Activated T-cell treated with anti-CD3 and anti-CD28 coated beads, Interleukin-2, amount 50 U/mL, for 4 hours (primary cell): ENCODE results near the gene INPP4B. TPM values are rescaled to one million over a fixed set of nuclear protein-coding genes. Genes with fewer than 3 reads are reported as not detected.

ENCODE experiments used
- ATAC-seq, 2 donors: fragments of 200-7000 bp; cut with Tn5 transposase; one replicate each; pipeline ENCODE4 v1.10.0; 2021
- DNase-seq: peaks from one replicate; pipeline ENCODE4 v3.0.0-alpha.2; 2020
- H3K27me3 Mint-ChIP-seq: one replicate; pipeline ENCODE4 v1.8.0; 2021; ENCODE audit warnings: low read depth, mixed read lengths
- H3K36me3 Mint-ChIP-seq: one replicate; pipeline ENCODE4 v1.8.0; 2022; ENCODE audit warnings: mixed read lengths; ENCODE audit not compliant: insufficient read depth
- H3K4me1 Mint-ChIP-seq: one replicate; pipeline ENCODE4 v1.8.0; 2021; ENCODE audit warnings: low read depth, mixed read lengths
- H3K4me3 Mint-ChIP-seq: one replicate; pipeline ENCODE4 v1.8.0; 2021; ENCODE audit warnings: mild to moderate bottlenecking, moderate library complexity, mixed read lengths
- H3K9me3 Mint-ChIP-seq: one replicate; pipeline ENCODE4 v1.8.0; 2021; ENCODE audit warnings: mixed read lengths
- total RNA-seq, 3 donors: library from RNA; stranded (reverse); gene quantifications; one replicate each; pipeline ENCODE4 v1.2.1, GENCODE V29; 2021

The INPP4B gene
- total RNA-seq, 3 donors from 2014 or later = 93.2 to 99.0 (median 93.4) TPM

- no peaks in the 10 kb centered on the region for H3K27me3 Mint-ChIP-seq
- DNase-seq (no peak), ATAC-seq (no peak)
- no peaks in the 10 kb centered on the region for H3K9me3 Mint-ChIP-seq
- H3K4me3 Mint-ChIP-seq = no peak overlapping the region
- H3K4me1 Mint-ChIP-seq = peaks cover 58% of the 10 kb centered on the region
- H3K36me3 Mint-ChIP-seq = peaks cover 48% of the 10 kb centered on the region
These were observed 534.2 kb downstream of the INPP4B start for GRCh38 chr4:142311916-142312315.

- peaks cover 55% of the 10 kb centered on the region for H3K36me3 Mint-ChIP-seq
- no peaks in the 10 kb centered on the region for H3K9me3 Mint-ChIP-seq
- no peak overlapping the region for H3K4me3 Mint-ChIP-seq
- DNase-seq (no peak), ATAC-seq (no peak)
- H3K27me3 Mint-ChIP-seq = no peaks in the 10 kb centered on the region
- peaks cover 54% of the 10 kb centered on the region for H3K4me1 Mint-ChIP-seq
These were observed 536.3 kb downstream of the INPP4B start for GRCh38 chr4:142309772-142310171.

DNA sequence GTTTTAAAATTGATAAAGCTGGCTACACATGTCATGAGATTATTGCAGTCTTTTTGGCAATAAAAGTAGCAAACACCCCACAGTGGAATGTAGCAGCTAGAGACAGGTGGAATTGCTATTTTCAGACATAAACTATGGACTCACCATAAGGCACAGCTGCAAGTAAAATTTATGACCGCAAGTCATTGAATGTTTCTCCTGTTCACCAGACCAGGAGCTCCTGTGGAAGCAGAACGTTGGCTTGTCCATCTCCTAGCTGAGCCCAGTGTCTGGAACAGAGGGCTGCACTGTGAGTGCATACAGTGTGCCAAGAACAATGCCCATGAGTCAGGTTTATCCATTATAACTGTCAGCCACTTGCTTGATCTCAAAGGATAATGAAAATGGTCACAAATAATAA is 538.2 kb downstream of the INPP4B start:
- ATAC-seq (no peak), DNase-seq (no peak)
- peaks cover 46% of the 10 kb centered on the region for H3K4me1 Mint-ChIP-seq
- H3K9me3 Mint-ChIP-seq = no peaks in the 10 kb centered on the region
- no peaks in the 10 kb centered on the region for H3K27me3 Mint-ChIP-seq
- peaks cover 51% of the 10 kb centered on the region for H3K36me3 Mint-ChIP-seq
- H3K4me3 Mint-ChIP-seq = no peak overlapping the region

- H3K4me3 Mint-ChIP-seq = no peak overlapping the region
- peaks cover 59% of the 10 kb centered on the region for H3K36me3 Mint-ChIP-seq
- peaks cover 6% of the 10 kb centered on the region for H3K9me3 Mint-ChIP-seq
- no peaks in the 10 kb centered on the region for H3K27me3 Mint-ChIP-seq
- no peak for ATAC-seq
- H3K4me1 Mint-ChIP-seq = peaks cover 51% of the 10 kb centered on the region
- DNase-seq = no peak
These were observed 548.8 kb downstream of the INPP4B start for GRCh38 chr4:142297313-142297712.

DNA sequence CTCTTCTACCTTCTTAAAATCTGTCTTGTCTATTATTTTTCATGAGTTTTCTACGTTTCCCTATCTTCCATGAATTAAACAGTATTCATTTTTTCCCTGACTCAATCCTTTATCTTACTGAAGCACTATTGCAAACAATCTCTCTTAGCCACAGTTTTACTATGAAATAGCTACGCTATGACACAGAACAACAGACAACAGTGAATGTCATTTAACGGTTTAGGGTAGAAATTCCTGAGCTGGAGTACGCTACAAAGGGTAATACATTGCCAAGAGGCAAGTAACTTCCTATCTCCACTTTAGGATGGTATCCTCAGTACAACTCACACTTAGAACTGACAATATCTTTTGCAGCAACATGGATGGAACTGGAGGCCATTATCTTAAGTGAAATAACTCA is 552.6 kb downstream of the INPP4B start:
- H3K4me1 Mint-ChIP-seq = peaks cover 61% of the 10 kb centered on the region
- H3K27me3 Mint-ChIP-seq = no peaks in the 10 kb centered on the region
- DNase-seq (no peak), ATAC-seq (no peak)
- peaks cover 18% of the 10 kb centered on the region for H3K9me3 Mint-ChIP-seq
- peak overlapping the region; percentile 29 for H3K4me3 Mint-ChIP-seq
- peaks cover 55% of the 10 kb centered on the region for H3K36me3 Mint-ChIP-seq

GRCh38 chr4:142292231-142292630 is 553.9 kb downstream of the INPP4B start:
- Mint-ChIP-seq H3K9me3 (peaks cover 18% of the 10 kb centered on the region), H3K4me1 (peaks cover 54% of the 10 kb centered on the region), H3K4me3 (no peak overlapping the region), H3K27me3 (no peaks in the 10 kb centered on the region), H3K36me3 (peaks cover 48% of the 10 kb centered on the region)
- no peak for DNase-seq
- no peak for ATAC-seq

DNA sequence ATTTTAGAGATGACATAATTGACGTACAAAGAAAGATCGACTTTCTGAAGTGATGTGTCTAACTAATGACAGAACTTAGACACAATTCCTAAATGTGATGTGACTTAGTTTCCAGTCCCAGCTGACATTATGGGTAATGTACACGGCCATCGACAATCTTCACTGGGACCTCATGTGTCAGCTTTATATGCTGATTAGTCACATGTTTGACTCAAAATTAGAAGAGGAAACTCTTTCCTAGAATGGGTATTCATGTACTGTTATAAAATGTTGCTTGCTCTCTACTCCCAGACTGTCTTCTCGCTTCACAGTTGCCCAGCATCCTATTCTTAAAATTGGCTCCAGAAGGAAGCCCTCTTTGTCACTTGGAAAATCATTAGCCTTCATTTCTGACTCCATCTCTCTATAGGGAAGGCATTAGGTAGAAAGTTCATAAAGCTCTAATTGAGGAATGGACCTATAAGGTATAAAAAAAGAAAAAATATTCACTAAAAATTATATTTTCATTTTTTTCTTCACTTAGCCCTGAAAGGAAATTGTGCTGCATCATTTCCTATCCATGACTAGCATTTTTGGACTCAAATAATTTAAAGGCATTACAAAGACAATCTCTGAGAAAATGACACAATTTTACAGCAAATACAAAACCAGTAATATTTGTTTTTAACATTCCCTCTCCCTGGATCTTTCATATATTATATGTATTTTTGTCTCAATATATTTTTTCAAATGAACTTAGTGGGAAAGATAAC is 554.6 kb downstream of the INPP4B start:
- no peak for DNase-seq
- peak; percentile 59 to 65 for ATAC-seq
- Mint-ChIP-seq H3K4me1 (peaks cover 55% of the 10 kb centered on the region), H3K4me3 (no peak overlapping the region), H3K27me3 (no peaks in the 10 kb centered on the region), H3K9me3 (peaks cover 18% of the 10 kb centered on the region), H3K36me3 (peaks cover 51% of the 10 kb centered on the region)

DNA sequence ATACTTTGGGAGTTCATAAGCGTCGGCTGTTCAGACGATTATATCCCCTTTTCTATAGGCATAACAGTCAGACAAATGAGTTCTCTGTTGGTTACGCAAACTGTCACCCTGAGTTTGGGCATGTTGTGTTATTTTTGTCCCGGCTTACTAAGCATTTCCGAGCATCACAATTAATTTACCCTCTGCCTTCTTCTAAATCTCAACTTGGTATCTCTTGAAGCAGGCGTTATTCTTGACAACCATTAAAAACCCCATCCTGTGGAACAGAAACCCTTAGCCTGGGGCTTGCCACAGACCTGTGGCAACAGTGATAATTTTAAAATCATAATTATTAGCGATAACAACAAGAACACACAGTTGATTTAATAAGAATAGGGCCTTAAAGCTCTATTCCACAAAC is 558.7 kb downstream of the INPP4B start:
- H3K9me3 Mint-ChIP-seq = peaks cover 12% of the 10 kb centered on the region
- peaks cover 29% of the 10 kb centered on the region for H3K36me3 Mint-ChIP-seq
- DNase-seq (no peak), ATAC-seq (no peak)
- H3K4me1 Mint-ChIP-seq = peaks cover 31% of the 10 kb centered on the region
- no peaks in the 10 kb centered on the region for H3K27me3 Mint-ChIP-seq
- H3K4me3 Mint-ChIP-seq = no peak overlapping the region

- DNase-seq = no peak
- peaks cover 9% of the 10 kb centered on the region for H3K9me3 Mint-ChIP-seq
- H3K4me1 Mint-ChIP-seq = peaks cover 24% of the 10 kb centered on the region
- no peak overlapping the region for H3K4me3 Mint-ChIP-seq
- ATAC-seq = peak; percentile 16 to 28
- H3K36me3 Mint-ChIP-seq = peaks cover 21% of the 10 kb centered on the region
- no peaks in the 10 kb centered on the region for H3K27me3 Mint-ChIP-seq
These were observed 560.9 kb downstream of the INPP4B start for GRCh38 chr4:142285222-142285583.

DNA sequence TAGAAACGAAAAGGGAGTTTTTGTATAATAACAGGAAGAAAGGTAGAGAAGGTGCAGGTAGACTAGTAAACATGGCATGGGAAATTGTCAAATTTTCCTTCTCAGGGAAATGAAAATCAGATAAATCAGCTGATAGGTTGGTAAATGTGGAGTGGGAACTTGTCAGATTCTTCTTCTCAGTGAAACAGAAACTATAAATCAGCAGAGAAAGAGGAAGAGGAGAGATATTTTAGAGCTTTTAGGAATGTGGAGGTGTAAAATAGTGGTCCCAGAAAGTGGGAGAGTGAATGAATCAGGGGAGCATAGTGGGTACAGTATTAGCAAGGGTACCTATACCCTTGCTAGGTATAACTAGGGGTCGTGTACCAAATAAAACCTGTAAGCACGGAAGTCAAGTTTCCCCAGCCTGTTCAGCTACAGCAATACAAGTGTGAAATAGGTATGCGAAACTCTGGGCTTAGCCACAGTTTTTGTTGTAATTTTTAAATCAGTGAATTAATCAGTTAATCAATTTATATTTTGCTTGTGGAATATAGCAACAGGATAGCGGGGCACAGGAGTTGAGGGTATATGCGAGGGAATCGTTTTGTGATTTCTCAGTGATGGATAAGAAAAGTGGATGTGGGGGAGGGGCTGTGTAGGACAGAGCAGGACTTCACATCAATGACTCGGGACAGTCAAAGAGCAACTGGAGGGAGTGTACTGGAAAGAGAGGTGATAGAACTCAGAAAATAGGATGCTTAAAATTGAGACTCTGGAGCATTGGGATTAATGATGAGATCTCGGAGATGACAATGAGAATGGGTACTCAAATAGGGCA is 561.5 kb downstream of the INPP4B start:
- H3K4me3 Mint-ChIP-seq = no peak overlapping the region
- peaks cover 16% of the 10 kb centered on the region for H3K36me3 Mint-ChIP-seq
- H3K27me3 Mint-ChIP-seq = no peaks in the 10 kb centered on the region
- DNase-seq = no peak
- peaks cover 23% of the 10 kb centered on the region for H3K4me1 Mint-ChIP-seq
- peak; percentile 28 to 55 for ATAC-seq
- H3K9me3 Mint-ChIP-seq = peaks cover 5% of the 10 kb centered on the region

- H3K27me3 Mint-ChIP-seq = no peaks in the 10 kb centered on the region
- no peaks in the 10 kb centered on the region for H3K9me3 Mint-ChIP-seq
- no peak for ATAC-seq
- DNase-seq = no peak
- no peak overlapping the region for H3K4me3 Mint-ChIP-seq
- peaks cover 14% of the 10 kb centered on the region for H3K36me3 Mint-ChIP-seq
- peaks cover 31% of the 10 kb centered on the region for H3K4me1 Mint-ChIP-seq
These were observed 563.1 kb downstream of the INPP4B start for GRCh38 chr4:142282870-142283431.

DNA sequence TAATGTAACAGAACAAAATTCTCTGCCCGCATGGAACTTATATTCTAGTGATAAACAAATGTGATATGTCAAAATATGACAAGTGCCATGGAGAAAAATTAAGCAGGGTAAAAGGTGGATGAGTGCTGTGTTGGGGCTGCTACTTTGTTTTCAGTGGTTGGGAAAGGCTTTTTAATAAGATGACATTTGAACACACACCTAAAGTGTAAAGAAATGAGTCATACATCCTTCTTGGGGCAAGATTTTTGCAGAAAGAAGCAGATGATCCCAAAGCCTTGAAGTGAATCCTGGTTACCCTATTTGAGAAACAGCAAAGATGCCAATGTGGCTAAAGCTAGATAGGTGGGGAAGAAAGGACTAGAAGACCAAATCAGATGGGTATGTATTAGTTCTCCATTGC is 564.1 kb downstream of the INPP4B start:
- peaks cover 12% of the 10 kb centered on the region for H3K36me3 Mint-ChIP-seq
- peak in 1 of 2 donors; percentile 8 for ATAC-seq
- no peaks in the 10 kb centered on the region for H3K27me3 Mint-ChIP-seq

GRCh38 chr4:142278663-142279062 is 567.4 kb downstream of the INPP4B start:
- Mint-ChIP-seq H3K9me3 (no peaks in the 10 kb centered on the region), H3K4me1 (peaks cover 55% of the 10 kb centered on the region), H3K27me3 (no peaks in the 10 kb centered on the region), H3K36me3 (peaks cover 25% of the 10 kb centered on the region), H3K4me3 (no peak overlapping the region)
- ATAC-seq (no peak), DNase-seq (no peak)

More for the DNA sequence above, 564.1 kb downstream of the INPP4B start:
- Mint-ChIP-seq H3K4me3 (no peak overlapping the region), H3K9me3 (no peaks in the 10 kb centered on the region), H3K4me1 (peaks cover 35% of the 10 kb centered on the region)
- no peak for DNase-seq

DNA sequence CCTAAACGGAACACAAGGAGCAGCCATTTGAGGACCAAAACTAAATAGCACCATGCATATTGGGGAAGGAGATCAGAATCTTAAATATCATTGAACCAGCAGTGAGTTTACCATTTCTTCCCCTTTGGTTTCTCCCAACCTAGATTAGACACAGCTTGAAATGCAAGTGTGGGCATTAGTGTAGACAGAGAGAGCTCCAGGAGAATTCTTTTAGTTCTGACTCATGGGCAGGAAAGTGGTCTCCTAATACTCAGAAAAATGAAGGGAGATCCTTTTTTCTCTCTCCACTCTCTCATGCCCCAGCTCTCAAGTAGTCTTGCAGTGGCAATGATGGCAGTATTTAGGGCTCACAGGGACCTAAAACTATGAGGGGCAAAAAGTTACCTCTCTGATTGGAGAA is 567.9 kb downstream of the INPP4B start:
- peaks cover 60% of the 10 kb centered on the region for H3K4me1 Mint-ChIP-seq
- no peak for ATAC-seq
- DNase-seq = no peak
- H3K27me3 Mint-ChIP-seq = no peaks in the 10 kb centered on the region
- H3K4me3 Mint-ChIP-seq = no peak overlapping the region
- H3K9me3 Mint-ChIP-seq = no peaks in the 10 kb centered on the region
- peaks cover 26% of the 10 kb centered on the region for H3K36me3 Mint-ChIP-seq
